GM15510 (cell line): Measurements from ENCODE around the gene MNX1.

Experiments
- POLR2A ChIP-seq: IDR thresholded peaks from 3 replicates; pipeline ENCODE4 v1.6.1; 2011; ENCODE audit warnings: borderline replicate concordance; ENCODE audit not compliant: insufficient read length; ENCODE audit errors: extremely low read depth

The MNX1 gene

DNA sequence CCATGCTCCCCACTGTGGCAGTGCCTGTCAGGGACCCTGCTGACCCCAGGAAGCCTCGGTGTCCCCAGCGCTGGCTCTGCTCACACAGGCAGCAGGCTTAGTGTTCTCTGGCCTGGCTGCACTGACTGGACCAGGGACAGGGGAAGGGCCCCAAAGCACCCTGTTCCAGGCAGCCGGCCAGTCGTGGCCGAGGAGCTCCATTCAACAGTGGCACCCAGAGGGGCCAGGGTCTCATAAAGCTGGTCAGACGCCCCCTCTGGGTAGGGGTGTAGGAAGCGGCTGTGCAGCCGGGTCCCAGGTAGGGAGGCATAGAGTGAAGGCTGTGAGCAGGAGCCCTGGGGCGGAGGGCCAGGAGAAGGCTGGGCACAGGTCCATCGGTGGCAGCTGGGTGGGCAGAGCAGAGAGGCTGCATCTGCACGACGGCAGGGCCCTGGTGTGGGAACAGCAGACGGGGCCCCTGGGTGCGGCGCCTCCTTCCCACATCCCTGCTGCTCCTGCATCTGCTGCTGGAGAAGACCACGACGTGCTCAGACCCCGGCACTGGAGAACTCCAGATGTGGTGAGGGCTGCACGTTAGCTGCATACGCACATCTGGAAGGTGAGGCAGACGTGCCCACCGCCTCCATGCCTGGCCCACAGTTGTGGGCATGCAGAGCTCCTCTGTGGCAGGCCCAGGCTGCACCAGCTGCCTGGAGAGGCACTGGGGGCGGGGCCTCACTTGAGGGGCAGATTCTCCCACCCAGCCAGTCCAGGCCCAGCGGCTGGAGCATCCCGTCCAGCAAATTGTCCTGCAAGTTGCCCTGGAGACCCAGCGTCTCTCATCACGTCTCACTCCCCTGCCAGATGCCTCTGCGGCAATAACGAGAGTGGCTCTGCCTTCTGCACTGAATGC is 25.1 kb downstream of the MNX1 start:
- TF ChIP-seq POLR2A = no peak

DNA sequence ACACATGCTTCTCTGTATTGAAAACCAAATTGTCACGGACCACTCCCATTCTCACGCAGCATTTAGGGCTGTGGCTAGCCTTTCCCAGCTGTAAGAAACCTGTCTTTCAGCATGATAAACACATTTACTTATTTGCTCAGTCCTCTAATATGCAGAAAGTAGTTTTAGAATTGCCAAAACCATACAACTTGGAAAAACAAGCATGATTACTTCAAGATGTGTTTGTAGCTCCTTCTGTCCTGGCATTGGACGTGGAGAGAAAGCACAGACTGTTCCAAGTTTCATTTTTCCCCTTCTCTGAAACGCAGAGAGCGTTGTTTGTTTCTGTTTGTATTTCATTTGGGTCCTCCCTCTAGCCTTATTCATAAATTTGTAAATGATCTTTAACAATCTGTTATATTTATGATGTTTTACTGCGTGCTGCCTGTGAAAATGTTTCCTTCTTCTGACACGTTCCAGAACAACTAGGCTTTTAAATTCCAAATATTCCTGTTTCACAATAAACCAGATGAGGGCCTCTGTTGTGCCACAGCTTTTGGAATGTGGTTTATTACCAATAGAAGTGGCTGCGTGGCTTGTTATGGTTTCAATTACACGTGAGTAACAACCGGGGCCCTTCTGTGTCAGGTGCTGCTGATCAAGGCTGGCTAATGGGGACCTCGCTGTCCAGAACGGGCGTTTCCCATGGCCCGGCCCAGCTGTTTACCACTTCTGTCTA is 26.1 kb downstream of the MNX1 start:
- no peak for TF ChIP-seq POLR2A

DNA sequence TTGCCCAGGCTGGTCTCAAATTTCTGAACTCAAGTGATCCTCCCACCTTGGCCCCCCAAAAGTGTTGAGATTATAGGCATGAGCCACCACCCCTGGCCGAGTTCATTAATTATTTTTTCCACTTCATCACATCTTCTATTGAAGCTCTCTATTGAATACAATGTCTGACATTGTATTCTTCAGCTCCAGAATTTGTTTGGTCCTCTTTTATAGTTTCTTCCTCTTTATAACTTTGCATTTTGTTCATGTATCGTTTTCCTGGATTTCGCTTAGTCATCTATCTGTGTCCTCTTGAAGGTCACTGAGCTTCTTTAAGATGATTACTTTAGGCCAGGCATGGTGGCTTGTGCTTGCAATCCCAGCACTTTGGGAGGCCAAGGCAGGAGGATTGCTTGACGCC is 30.8 kb downstream of the MNX1 start:
- TF ChIP-seq POLR2A = no peak

DNA sequence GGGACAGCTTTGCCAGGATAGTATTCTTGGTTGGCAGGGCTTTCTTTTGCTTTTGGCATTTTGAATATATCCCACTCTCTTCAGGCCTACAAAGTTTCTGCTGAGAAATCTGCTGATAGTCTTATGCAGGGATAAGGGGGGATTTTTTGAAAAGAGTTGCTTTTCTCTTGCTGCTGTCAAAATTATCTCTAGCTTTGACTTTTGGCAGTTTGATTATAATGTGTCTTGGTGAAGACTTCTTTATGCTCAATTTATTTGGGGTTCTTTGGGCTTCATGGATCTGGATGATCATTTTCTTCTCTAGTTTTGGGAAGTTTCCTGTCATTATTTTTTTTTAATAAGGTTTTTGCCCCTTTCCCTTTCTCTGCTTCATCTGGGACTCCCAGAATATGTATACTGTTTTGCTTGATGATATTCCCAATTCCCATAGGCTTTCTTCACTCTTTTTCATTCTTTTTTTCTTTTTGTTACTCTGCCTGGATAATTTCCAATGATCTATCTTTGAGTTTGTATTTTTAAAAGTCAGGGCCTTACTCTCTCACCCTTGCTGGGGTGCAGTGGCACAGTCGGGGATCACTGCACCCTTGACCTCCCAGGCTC is 31.4 kb downstream of the MNX1 start:
- TF ChIP-seq POLR2A = no peak

DNA sequence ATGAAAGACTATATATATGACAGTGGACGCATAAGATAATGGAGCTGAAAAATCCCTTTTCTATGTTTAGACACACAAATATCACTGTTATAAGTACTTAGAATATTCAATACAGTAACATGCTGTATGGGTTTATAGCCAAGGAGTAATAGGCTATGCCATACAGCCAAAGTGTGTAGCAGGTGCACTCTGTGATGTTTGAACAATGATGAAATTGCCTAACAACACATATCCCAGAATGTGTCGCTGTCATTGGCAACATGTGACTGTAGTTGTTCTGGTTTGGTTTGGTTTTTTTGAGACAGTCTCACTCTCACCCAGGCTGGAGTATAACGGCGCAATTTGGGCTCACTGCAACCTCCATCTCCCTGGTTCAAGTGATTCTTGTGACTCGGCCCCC is 34.8 kb downstream of the MNX1 start:
- TF ChIP-seq POLR2A = no peak

DNA sequence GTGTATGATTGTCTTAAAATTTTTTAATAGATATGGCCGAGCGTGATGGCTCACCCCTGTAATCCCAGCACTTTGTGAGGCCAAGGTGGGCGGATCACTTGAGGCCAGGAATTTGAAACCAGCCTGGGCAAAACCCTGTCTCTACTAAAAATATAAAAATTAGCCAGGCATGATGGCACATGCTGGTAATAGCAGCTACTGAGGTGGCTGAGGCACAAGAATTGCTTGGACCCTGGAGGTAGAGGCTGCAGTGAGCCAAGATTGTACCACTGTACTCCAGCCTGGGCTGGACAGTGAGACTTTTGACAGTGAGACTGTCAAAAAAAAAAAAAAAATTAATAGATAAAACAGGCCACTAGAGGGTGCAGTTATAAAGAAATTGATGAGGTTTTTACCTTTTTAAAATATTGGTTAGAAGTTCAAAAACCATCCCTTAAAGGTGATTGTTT is 40.5 kb downstream of the MNX1 start:
- TF ChIP-seq POLR2A = no peak

DNA sequence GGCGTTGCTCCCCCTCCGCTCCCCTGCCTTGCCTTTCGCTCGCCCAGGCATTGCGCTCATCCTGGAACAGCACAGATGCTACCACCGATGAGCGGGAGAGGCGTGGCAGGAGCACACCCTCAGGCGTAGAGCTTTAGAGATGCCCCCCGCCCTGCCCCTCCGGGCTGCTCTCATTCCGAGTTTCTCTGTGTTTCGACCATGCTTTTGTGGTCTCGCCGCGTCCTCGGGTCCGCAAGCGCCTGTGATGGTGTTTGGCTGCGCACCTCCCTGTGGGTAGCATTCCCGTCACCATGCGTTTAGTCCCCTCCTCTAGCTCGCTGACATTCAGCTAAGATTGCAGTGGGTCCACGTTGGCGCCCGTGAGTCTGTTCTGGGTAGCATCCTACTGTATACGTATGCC is 42.3 kb downstream of the MNX1 start:
- no peak for TF ChIP-seq POLR2A

DNA sequence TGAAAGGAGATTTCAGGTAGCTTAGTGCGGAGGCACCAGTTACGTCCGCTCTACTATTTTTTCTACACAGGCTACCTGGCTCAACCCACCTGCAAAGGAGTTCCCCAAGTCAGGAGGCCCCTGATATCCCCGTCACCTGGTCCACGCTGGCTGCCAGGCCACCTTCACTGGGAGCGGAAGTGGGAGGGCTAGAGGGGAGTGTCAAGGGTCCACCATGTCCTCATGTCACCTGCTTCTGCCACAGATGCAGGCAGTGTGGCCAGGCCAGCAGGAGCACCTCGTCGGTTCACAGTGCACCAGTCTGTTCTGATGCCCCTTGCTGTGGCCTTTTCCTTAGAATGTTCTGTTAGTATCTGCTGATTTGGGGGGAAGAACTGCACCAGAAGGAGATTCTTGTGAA is 44.1 kb downstream of the MNX1 start:
- no peak for TF ChIP-seq POLR2A

DNA sequence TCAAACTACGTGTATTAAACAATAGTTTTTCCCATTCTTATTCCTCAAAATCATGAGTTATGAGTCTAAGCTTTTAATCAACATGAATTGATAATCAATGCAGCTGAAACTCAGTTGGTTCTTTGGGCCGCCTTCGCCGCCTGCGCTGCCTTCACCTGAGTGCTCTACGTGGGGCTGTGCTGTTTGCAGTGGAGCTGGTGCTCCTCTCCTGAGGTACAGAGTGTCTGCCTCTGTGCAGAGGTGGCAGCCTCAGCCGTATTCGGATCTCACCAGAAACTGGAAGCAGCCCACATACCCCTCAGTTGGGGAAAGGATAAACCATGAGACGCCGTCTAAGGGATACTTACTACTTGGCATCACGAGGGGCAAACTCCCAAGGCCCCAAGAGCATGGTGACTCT is 45.5 kb downstream of the MNX1 start:
- no peak for TF ChIP-seq POLR2A

DNA sequence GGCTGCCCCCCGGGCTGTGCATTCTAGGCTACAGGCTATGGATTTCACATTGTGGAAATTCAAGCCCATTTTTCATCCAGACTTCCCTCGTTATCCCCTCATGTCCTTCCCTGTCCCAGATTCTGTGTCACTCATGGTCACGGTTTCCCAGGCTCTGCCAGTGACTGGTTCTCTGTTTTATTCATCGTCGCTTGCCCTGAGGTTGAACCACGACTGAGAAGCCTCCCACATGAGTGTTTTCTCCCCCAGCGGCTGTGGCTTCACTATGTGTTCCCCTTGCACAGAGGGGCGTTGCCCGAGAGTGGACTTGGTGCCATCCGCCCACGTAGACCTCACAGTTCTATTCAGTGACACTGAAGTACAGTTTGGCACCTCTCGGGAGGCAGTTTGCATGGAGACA is 47.0 kb downstream of the MNX1 start:
- TF ChIP-seq POLR2A = no peak

DNA sequence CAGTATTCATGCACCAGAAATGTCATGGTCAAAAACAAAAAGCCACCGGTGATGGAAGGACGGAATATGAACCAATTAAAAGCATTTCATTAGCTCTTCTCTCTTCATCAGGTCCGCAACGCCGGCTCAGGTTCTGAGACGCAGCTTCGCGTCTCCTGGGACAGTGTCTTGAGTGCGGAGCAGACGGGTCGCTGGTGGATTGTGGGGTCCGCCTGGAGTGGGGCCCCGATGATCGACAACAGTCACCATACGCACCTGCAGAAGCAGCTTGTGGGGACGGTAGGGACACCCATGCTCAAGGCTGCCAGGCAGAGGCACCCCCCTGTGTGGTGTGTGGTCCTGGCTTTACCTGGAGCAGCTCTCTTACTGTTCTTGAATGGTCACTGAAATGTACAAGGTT is 47.6 kb downstream of the MNX1 start:
- TF ChIP-seq POLR2A = no peak

DNA sequence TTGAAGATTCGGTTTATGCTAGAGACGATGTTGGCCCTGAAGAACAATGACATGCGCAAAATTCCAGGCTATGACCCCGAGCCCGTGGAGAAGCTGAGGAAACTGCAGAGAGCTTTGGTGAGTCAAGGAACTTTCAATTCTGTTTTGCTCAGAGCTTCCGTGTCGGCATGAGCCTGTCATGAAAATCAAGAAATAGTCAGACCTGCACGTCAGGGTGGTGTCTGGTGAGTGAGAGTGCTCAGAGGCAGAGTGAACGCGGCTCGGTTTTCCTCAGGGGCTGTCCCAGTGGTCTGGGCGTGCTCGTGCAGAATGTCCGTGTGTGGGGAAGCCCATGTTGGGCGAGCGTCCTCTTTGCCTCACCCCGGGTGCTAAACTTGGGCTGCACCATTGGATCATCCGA is 48.3 kb downstream of the MNX1 start:
- TF ChIP-seq POLR2A = no peak

DNA sequence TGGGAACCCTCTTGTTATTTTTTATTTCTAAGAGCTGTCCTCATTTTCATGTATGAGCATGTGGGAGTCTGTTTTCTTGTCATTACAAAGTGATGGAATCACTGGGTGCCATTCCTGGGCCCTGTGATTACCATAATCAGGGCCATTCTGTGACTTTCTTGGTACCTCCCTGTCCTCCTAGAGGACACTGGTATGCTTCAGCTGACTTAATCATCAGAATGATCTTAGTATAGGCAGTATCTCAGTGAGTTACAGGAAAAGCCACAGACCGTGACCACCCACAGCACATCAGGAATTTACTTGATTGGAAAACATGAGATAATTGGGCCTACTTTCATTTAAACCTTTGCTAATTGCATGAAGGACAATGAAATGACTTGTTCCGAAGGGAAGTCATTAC is 53.7 kb downstream of the MNX1 start:
- TF ChIP-seq POLR2A = no peak

DNA sequence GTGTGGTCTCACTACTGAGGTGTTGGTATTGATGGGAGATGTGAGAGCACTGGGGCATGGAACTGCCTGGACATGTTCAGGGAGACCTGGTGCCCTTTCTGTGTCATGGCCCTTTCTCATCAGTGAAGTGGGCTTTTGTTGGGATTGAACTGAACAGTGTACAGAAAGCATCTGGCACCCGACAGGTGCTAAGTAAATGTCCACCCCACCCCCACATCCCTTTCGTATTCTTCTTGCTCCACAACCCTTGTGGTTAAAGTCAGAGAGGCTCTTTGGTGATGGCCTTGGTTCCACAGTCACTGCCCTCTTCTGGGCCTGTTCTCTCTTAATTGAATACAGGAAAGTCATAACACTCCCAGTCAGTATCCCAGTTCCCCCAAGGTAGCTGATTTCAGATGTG is 55.5 kb downstream of the MNX1 start:
- no peak for TF ChIP-seq POLR2A
